ENCODE results near the gene CCT8L2.
"Not testable (repeated sequence)": the region's sequence is repeated elsewhere in the genome, so short reads cannot be mapped to it uniquely, and the experiment has no call there.

The CCT8L2 gene

DNA sequence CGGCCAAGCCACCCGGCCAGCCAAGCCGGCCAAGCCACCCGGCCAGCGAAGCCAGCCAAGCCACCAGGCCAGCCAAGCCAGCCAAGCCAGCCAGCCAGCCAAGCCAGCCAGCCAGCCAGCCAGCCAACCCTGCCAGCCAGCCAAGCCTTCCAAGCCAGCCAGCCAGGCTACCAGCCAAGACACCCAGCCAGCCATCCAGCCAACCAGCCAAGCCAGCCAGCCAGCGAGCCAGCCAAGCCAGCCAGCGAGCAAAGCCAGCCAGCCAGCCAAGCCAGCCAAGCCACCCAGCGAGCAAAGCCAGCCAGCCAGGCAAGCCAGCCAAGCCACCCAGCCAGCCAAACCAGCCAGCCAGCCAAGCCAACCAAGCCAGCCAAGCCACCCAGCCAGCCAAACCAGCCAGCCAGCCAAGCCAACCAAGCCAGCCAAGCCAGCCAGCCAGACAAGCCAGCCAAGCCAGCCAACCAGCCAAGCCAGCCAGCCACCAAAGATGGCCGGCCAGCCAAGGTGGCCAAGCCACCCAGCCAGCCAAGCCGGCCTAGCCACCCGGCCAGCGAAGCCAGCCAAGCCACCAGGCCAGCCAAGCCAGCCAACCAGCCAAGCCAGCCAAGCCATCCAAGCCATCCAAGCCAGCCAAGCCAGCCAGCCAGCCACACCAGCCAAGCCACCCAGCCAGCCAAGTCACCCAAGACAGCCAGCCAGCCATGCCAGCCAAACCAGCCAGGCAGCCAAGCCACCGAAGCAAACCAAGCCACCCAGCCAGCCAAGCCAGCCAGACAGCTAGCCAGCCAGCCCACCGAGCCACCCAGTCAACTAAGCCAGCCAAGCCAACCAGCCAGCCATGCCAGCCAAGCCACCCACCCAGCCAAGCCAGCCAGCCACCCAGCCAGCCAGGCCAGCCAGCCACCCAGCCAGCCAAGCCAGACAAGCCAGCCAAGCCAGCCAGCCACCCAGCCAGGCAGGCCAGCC lies 28.8 kb downstream of the CCT8L2 start:
- no peak for DNase-seq
- Histone ChIP-seq H3K27ac (ENCODE audit: insufficient read depth in 1 of 2, low read depth in 1 of 2, low read length in 2 of 2, poor library complexity in 1 of 2, severe bottlenecking in 2 of 2) (no peak overlapping the region), H3K4me1 (ENCODE audit: control extremely low read depth in 1 of 4, control insufficient read depth in 4 of 4, insufficient read depth in 4 of 4, low read length in 3 of 4) (no peaks in the 10 kb centered on the region), H3K9me3 (ENCODE audit: control extremely low read depth in 1 of 5, control insufficient read depth in 4 of 5, insufficient read depth in 2 of 5, low read depth in 1 of 5, low read length in 4 of 5) (peaks cover 0 to 12% (median 0%) of the 10 kb centered on the region in 5 experiments), H3K27me3 (replicated peaks in 2 of 5; ENCODE audit: control insufficient read depth in 4 of 5, insufficient read depth in 5 of 5, low read length in 4 of 5) (no peaks in the 10 kb centered on the region), H3K4me3 (ENCODE audit: control insufficient read depth in 1 of 7, extremely low read depth in 1 of 7, insufficient read depth in 4 of 7, low read depth in 2 of 7, low read length in 6 of 7) (no peak overlapping the region), H3K36me3 (ENCODE audit: control insufficient read depth in 4 of 4, insufficient read depth in 4 of 4, low read length in 3 of 4) (no peaks in the 10 kb centered on the region)
- POLR2A ChIA-PET, result no interaction called here
- 79% methylated on average over 11 of the region's 14 CpGs for WGBS (ENCODE audit: insufficient coverage)
- CTCF ChIA-PET, result no interaction called here

- no peak for DNase-seq
- CTCF ChIA-PET, result no interaction called here
- 90% methylated on average over 3 of the region's 4 CpGs for WGBS (ENCODE audit: insufficient coverage)
These were observed 29.7 kb downstream of the CCT8L2 start for GRCh38 chr22:16562711-16563554.

GRCh38 chr22:16561093-16561658 lies 31.4 kb downstream of the CCT8L2 start:
- CTCF ChIA-PET; H3K4me3 ChIP-seq (ENCODE audit: control insufficient read depth in 1 of 7, extremely low read depth in 1 of 7, insufficient read depth in 4 of 7, low read depth in 2 of 7, low read length in 6 of 7); H3K36me3 ChIP-seq (ENCODE audit: control insufficient read depth in 4 of 4, insufficient read depth in 4 of 4, low read length in 3 of 4); H3K27me3 ChIP-seq (replicated peaks in 2 of 5; ENCODE audit: control insufficient read depth in 4 of 5, insufficient read depth in 5 of 5, low read length in 4 of 5); POLR2A ChIA-PET; DNase-seq; H3K27ac ChIP-seq (ENCODE audit: insufficient read depth in 1 of 2, low read depth in 1 of 2, low read length in 2 of 2, poor library complexity in 1 of 2, severe bottlenecking in 2 of 2); H3K4me1 ChIP-seq (ENCODE audit: control extremely low read depth in 1 of 4, control insufficient read depth in 4 of 4, insufficient read depth in 4 of 4, low read length in 3 of 4): not testable (repeated sequence)
- H3K9me3 ChIP-seq (ENCODE audit: control extremely low read depth in 1 of 5, control insufficient read depth in 4 of 5, insufficient read depth in 2 of 5, low read depth in 1 of 5, low read length in 4 of 5), result peaks cover 0 to 12% (median 0%) of the 10 kb centered on the region in 5 experiments
- 100% methylated on average over 1 of the region's 5 CpGs for WGBS (ENCODE audit: insufficient coverage)

More at GRCh38 chr22:16562711-16563554, 29.7 kb downstream of the CCT8L2 start:
- H3K4me3 ChIP-seq (ENCODE audit: control insufficient read depth in 1 of 7, extremely low read depth in 1 of 7, insufficient read depth in 4 of 7, low read depth in 2 of 7, low read length in 6 of 7), result no peak overlapping the region
- no peaks in the 10 kb centered on the region for H3K36me3 ChIP-seq (ENCODE audit: control insufficient read depth in 4 of 4, insufficient read depth in 4 of 4, low read length in 3 of 4)
- POLR2A ChIA-PET, result no interaction called here
- H3K27ac ChIP-seq (ENCODE audit: insufficient read depth in 1 of 2, low read depth in 1 of 2, low read length in 2 of 2, poor library complexity in 1 of 2, severe bottlenecking in 2 of 2), result no peak overlapping the region
- peaks cover 0 to 12% (median 0%) of the 10 kb centered on the region in 5 experiments for H3K9me3 ChIP-seq (ENCODE audit: control extremely low read depth in 1 of 5, control insufficient read depth in 4 of 5, insufficient read depth in 2 of 5, low read depth in 1 of 5, low read length in 4 of 5)
- H3K4me1 ChIP-seq (ENCODE audit: control extremely low read depth in 1 of 4, control insufficient read depth in 4 of 4, insufficient read depth in 4 of 4, low read length in 3 of 4), result no peaks in the 10 kb centered on the region
- H3K27me3 ChIP-seq (replicated peaks in 2 of 5; ENCODE audit: control insufficient read depth in 4 of 5, insufficient read depth in 5 of 5, low read length in 4 of 5), result no peaks in the 10 kb centered on the region

DNA sequence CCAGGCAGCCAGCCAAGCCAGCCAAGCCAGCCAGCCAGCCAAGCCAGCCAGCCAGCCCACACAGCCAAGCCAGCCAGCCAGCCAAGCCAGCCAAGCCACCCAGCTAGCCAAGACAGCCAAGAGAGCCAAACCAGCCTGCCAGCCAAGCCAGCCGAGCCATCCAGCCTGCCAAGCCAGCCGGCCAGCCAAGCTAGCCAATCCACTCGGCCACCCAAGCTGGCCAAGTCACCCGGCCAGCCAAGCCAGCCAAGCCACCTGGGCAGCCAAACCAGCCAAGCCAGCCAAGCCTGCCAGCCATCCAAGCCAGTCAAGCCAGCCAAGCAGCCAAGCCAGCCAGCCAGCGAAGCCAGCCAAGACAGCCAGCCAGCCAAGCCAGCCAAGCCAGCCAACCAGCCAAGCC lies 32.0 kb downstream of the CCT8L2 start:
- POLR2A ChIA-PET; H3K4me3 ChIP-seq (ENCODE audit: control insufficient read depth in 1 of 7, extremely low read depth in 1 of 7, insufficient read depth in 4 of 7, low read depth in 2 of 7, low read length in 6 of 7); H3K27me3 ChIP-seq (replicated peaks in 2 of 5; ENCODE audit: control insufficient read depth in 4 of 5, insufficient read depth in 5 of 5, low read length in 4 of 5); H3K36me3 ChIP-seq (ENCODE audit: control insufficient read depth in 4 of 4, insufficient read depth in 4 of 4, low read length in 3 of 4); H3K9me3 ChIP-seq (ENCODE audit: control extremely low read depth in 1 of 5, control insufficient read depth in 4 of 5, insufficient read depth in 2 of 5, low read depth in 1 of 5, low read length in 4 of 5); DNase-seq; H3K27ac ChIP-seq (ENCODE audit: insufficient read depth in 1 of 2, low read depth in 1 of 2, low read length in 2 of 2, poor library complexity in 1 of 2, severe bottlenecking in 2 of 2); H3K4me1 ChIP-seq (ENCODE audit: control extremely low read depth in 1 of 4, control insufficient read depth in 4 of 4, insufficient read depth in 4 of 4, low read length in 3 of 4); CTCF ChIA-PET: not testable (repeated sequence)
- WGBS (ENCODE audit: insufficient coverage), result 96% methylated on average over 5 of the region's 5 CpGs

DNA sequence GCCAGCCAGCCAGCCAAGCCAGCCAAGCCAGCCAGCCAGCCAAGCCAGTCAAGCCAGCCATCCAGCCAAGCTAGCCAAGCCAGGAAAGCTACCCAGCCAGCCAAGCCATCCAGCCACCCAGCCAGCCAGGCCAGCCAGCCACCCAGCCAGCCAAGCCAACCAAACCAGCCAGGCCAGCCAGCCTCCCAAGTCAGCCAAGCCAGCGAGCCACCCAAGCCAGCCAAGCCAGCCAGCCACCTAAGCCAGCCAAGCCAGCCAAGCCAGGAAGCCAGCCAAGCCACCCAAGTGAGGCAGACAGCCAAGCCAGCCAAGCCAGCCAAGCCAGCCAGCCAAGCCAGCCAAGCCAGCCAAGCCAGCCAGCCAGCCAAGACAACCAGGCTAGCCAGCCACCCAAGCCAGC lies 32.6 kb downstream of the CCT8L2 start:
- no CpG with 5 or more reads among the region's 1 CpG for WGBS (ENCODE audit: insufficient coverage)
- H3K27ac ChIP-seq (ENCODE audit: insufficient read depth in 1 of 2, low read depth in 1 of 2, low read length in 2 of 2, poor library complexity in 1 of 2, severe bottlenecking in 2 of 2); H3K9me3 ChIP-seq (ENCODE audit: control extremely low read depth in 1 of 5, control insufficient read depth in 4 of 5, insufficient read depth in 2 of 5, low read depth in 1 of 5, low read length in 4 of 5); CTCF ChIA-PET; H3K27me3 ChIP-seq (replicated peaks in 2 of 5; ENCODE audit: control insufficient read depth in 4 of 5, insufficient read depth in 5 of 5, low read length in 4 of 5); H3K4me1 ChIP-seq (ENCODE audit: control extremely low read depth in 1 of 4, control insufficient read depth in 4 of 4, insufficient read depth in 4 of 4, low read length in 3 of 4); H3K4me3 ChIP-seq (ENCODE audit: control insufficient read depth in 1 of 7, extremely low read depth in 1 of 7, insufficient read depth in 4 of 7, low read depth in 2 of 7, low read length in 6 of 7); POLR2A ChIA-PET; H3K36me3 ChIP-seq (ENCODE audit: control insufficient read depth in 4 of 4, insufficient read depth in 4 of 4, low read length in 3 of 4); DNase-seq: not testable (repeated sequence)

GRCh38 chr22:16559056-16559955 lies 33.3 kb downstream of the CCT8L2 start:
- Histone ChIP-seq H3K9me3 (ENCODE audit: control extremely low read depth in 1 of 5, control insufficient read depth in 4 of 5, insufficient read depth in 2 of 5, low read depth in 1 of 5, low read length in 4 of 5) (peaks cover 0 to 7% (median 1%) of the 10 kb centered on the region in 5 experiments), H3K4me1 (ENCODE audit: control extremely low read depth in 1 of 4, control insufficient read depth in 4 of 4, insufficient read depth in 4 of 4, low read length in 3 of 4) (no peaks in the 10 kb centered on the region), H3K27me3 (replicated peaks in 2 of 5; ENCODE audit: control insufficient read depth in 4 of 5, insufficient read depth in 5 of 5, low read length in 4 of 5) (no peaks in the 10 kb centered on the region), H3K4me3 (ENCODE audit: control insufficient read depth in 1 of 7, extremely low read depth in 1 of 7, insufficient read depth in 4 of 7, low read depth in 2 of 7, low read length in 6 of 7) (no peak overlapping the region), H3K36me3 (ENCODE audit: control insufficient read depth in 4 of 4, insufficient read depth in 4 of 4, low read length in 3 of 4) (no peaks in the 10 kb centered on the region), H3K27ac (ENCODE audit: insufficient read depth in 1 of 2, low read depth in 1 of 2, low read length in 2 of 2, poor library complexity in 1 of 2, severe bottlenecking in 2 of 2) (no peak overlapping the region)
- CTCF ChIA-PET, result no interaction called here
- no peak for DNase-seq
- 89% methylated on average over 1 of the region's 3 CpGs for WGBS (ENCODE audit: insufficient coverage)
- POLR2A ChIA-PET, result no interaction called here

Measured in common myeloid progenitor, CD34-positive (primary cell).